Measurements from ENCODE around the gene PTPRS. TPM values are rescaled to one million over a fixed set of nuclear protein-coding genes. Genes with fewer than 3 reads are reported as not detected.

The PTPRS gene
- total RNA-seq, 4 donors from 2014 or later: 182 to 387 (median 289) TPM

DNA sequence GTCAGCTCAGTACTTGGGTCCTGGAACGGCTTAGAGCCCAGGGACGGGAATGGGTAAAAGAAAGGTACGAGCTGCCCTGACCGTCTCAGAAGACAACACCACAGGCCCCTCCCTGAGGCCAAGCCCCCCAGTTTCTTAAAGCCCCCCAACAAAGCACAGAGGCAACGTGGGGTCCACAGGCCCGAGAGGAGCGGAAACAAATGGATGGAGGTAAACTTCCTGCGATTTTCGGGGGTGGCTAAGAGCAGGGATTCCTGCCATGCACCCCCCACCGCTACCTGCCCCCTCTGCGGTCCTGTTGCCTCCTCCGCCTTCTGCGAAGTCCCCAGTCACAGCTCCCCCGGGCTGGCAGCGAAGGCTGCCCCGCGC is 48.2 kb downstream of the PTPRS start:
- no peaks in the 10 kb centered on the region for H3K36me3 ChIP-seq
- DNase-seq: no peak
- peak overlapping the region; percentile 5 to 85 (median 49) for H3K4me3 ChIP-seq (replicated peaks in 1 of 3)
- intact Hi-C loops (cut with DNase I): no loop called here
- peak overlapping the region; percentile 70 to 81 (median 81) for H3K27ac ChIP-seq
- no peaks in the 10 kb centered on the region for H3K9me3 ChIP-seq
- H3K27me3 ChIP-seq: no peaks in the 10 kb centered on the region
- TF ChIP-seq, protein P1, sequence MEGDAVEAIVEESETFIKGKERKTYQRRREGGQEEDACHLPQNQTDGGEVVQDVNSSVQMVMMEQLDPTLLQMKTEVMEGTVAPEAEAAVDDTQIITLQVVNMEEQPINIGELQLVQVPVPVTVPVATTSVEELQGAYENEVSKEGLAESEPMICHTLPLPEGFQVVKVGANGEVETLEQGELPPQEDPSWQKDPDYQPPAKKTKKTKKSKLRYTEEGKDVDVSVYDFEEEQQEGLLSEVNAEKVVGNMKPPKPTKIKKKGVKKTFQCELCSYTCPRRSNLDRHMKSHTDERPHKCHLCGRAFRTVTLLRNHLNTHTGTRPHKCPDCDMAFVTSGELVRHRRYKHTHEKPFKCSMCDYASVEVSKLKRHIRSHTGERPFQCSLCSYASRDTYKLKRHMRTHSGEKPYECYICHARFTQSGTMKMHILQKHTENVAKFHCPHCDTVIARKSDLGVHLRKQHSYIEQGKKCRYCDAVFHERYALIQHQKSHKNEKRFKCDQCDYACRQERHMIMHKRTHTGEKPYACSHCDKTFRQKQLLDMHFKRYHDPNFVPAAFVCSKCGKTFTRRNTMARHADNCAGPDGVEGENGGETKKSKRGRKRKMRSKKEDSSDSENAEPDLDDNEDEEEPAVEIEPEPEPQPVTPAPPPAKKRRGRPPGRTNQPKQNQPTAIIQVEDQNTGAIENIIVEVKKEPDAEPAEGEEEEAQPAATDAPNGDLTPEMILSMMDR (IDR thresholded peaks at IDR 0.05): no peak
- TF ChIP-seq POLR2A (IDR thresholded peaks at IDR 0.05): no peak
- 4 to 11% methylated on average over 5 to 13 of the region's 17 CpGs for WGBS, 2 donors
- peaks cover 17 to 29% of the 10 kb centered on the region in 2 donors for H3K4me1 ChIP-seq

DNA sequence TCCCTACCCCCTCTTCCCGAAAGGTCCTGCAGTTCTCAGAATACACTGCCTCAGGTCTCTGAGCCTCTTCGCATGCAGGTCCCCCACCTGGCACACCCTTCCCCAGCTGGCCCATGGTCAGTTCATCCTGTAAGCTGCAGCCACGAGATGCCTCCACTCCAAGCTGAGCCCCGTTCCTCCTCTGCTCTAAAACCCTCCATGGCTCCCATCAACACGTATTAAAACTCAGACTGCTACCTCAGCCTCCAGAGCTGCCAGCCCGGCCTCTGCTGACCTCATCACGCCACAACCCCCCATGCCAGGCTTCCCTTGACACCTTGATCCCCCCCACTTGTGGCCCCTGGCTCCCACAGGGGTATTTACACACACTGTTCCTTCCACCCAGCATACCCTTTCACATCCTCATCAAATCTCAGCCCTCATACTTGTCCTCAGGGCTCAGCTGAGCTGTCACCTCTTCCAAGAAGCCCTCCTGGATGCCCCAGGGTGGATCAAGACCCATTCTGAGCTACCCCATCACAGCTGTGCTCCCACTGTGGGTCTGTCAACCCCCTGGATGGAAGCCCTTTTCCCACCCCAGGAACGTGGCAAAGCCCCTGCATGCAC is 48.9 kb downstream of the PTPRS start:
- no peak for DNase-seq
- Histone ChIP-seq H3K27me3 (no peaks in the 10 kb centered on the region), H3K4me1 (peaks cover 17 to 29% of the 10 kb centered on the region in 2 donors), H3K36me3 (no peaks in the 10 kb centered on the region), H3K4me3 (replicated peaks in 1 of 3) (peak overlapping the region in 1 of 3 donors; percentile 49), H3K9me3 (no peaks in the 10 kb centered on the region), H3K27ac (peak overlapping the region in 2 of 3 donors; percentile 70 to 81)
- TF ChIP-seq, protein P1 (IDR thresholded peaks at IDR 0.05): no peak
- no peak for TF ChIP-seq POLR2A (IDR thresholded peaks at IDR 0.05)
- intact Hi-C loops (cut with DNase I): no loop called here
- WGBS, 2 donors: 81 to 83% methylated on average over 8 of the region's 8 CpGs

Other genes with a start within 250 kb of the PTPRS start
- under 1 TPM in 1 of 4 donors, not detected in 3; 0.40 TPM for gene ZNRF4, start 114.6 kb upstream of the PTPRS start, total RNA-seq
- not detected for gene TINCR, start 227.1 kb upstream of the PTPRS start, total RNA-seq

Data from thyroid gland (tissue), 4 donors.